GM18505 (cell line): Measurements from ENCODE around the gene KIF4A.

Experiments
- ATAC-seq: cut with Tn5 transposase; IDR thresholded peaks from one replicate; pipeline ENCODE4 v1.9.1; 2021; ENCODE audit not compliant: unreplicated experiment
- POLR2A ChIP-seq: IDR thresholded peaks from 4 replicates; pipeline ENCODE4 v1.6.1; 2011; ENCODE audit warnings: borderline replicate concordance; ENCODE audit not compliant: insufficient read depth, insufficient read length; ENCODE audit errors: extremely low read depth

Gene KIF4A

DNA sequence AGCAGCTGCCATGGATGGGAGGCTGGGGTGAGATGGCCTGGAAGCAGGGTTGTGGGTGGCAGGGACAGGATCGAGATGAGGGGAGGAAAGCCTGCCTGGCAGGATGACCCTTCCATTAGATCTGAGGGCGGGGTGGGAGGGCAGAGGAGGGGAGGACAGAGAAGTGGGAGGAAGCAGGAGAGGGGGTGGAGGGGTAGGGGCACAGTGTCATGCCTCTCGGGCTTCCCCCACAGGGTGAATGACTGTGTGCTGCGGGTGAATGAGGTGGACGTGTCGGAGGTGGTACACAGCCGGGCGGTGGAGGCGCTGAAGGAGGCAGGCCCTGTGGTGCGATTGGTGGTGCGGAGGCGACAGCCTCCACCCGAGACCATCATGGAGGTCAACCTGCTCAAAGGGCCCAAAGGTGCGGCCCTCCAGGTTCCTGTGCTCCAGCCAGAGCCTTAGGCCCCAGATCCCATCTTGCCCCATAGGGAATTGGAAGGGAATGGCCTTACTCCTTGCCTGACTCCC, 159.6 kb downstream of the KIF4A start:
- no peak for TF ChIP-seq POLR2A
- ATAC-seq: no peak

DNA sequence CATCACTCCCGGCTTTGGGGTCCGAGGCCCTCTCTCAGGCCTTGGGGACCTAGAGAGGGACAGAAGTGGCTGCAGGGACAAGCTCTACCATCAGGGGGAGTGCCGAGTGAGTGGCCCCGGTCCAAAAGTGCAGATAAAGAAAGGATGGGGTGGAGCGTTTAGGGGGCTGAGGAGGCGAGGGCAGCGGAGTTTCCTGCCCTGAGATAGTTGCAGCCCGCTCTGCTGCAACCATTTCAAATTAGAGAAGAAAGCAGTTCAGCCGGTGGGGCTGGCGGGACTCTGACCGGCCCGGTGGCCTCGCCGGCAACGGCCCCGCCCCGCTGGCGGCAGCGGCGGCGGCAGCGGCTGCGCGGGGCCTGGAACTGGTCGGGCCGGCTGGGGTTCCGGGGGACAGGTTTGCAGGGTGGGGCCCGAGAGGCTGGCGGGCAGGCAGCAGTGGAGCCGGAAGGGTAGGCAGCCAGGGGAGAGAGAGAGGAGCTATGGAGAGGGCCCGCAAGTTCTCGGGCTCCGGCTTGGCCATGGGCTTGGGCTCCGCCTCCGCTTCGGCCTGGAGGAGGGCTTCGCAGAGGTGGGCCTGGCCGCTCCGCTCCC, 162.3 kb downstream of the KIF4A start:
- peak; percentile 45 for ATAC-seq
- TF ChIP-seq POLR2A: no peak

DNA sequence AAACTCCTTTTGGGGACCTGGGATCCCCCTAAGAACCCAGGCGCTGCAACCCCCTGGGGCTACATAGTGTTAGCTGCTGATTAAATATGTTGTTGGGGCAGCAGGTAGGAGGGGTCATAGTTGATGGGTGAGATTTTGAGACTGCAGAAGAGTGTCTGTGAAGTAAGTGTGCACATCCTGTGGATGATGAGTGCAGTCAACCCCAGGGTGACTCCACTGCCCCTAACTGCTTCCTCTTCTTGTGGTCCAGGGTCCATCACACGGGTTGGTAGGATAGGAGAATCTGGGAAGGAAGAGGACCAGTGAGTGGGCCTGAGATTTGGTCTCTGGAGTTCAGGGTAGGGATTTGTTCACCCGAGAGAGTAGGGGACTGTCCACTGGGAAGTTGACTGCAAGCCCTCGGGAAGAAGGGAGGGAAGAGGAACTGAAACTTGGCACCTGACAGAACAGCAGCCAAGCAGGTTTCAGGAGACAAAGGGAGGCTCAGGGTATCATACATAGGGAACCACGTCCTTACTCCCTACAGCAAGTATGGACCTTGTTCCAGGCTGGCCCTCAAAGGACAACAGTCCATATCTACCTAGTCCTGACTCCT, 163.2 kb downstream of the KIF4A start:
- no peak for ATAC-seq
- TF ChIP-seq POLR2A: no peak

DNA sequence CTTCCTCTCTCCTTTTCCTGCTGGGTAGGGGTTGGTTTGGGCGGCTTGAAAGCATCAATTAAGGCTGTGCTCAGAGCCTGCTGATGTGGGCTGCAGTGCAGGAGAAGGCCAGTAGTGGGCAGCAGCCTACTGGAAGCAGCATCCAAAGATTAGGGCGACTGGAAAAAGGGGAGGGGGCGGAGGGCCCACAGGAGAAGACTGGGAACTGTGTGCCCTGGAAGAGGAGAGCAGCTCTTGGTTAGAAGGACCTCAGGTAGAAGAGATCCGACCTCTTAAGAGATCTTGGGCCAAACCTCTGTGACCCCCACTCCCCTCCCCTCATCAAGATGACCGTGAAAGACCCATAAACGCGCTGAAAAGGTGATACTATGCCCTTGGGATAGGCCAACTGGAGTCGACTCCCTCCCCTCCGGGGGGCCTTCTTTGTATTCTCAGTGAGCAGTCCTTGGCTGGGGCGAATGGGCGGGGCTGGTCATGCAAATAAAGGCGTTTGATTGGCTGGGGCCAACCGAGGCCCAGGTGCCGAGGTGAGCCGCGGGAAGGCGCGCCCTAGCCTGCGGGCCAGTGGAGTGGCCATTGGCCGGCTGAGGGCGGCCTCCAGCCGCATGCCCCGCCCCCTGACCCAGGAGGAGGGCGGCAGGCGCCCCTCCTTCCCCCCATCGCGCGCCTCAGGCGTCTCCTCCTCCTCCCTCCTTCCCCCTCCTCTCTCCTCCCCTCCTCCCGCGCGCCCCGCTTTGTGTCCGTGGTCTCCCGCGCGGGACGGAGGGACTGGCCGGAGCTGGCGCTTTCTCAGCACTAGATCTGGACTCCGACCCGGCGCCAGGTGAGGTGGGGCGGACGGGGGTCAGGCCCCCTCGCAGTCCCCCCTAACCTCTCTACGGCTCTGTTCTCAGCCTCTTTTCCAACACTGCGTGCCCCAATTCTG, 164.8 kb downstream of the KIF4A start:
- peak; percentile 47 for ATAC-seq
- TF ChIP-seq POLR2A: no peak

DNA sequence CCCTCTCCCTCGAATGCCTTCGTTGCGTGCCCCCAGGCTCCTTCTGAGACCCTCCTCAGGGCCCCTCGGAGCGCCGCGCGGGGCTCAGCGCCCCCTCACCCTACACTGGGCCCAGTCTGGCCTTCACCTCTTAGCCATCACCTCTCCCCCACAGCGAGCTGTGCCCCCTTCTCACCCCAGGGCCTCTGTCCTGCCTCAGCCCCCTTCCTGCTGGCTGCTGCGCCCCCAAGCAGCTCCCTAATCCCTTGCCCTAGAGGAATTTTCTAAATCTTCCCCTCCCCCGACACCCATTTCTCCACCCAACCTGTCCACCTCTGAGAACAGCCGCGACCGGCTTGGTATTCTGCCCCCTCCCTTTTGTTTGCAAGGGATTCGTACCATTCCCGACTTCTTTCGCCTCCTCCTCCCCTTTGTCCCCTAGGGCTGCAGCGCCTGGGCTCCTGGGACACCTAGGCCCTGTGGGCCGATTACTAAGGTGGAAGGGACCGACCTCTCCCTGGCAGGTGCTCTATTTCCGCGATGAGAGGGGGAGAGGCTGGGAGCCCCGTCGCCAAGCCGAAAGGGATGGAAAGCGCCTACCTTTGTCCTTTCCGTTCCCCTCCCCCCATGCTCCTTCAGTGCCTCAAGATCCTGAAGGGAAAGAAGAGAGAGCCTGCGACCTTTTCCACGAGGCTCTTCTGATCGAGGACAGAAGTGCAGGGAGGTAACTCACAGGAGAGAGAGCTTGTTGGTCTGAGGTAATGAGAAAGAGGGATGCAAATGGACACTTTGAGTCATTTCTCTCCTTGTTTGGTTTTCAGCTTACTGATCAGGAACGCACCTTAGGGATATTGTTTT, 165.7 kb downstream of the KIF4A start:
- no peak for TF ChIP-seq POLR2A
- no peak for ATAC-seq

DNA sequence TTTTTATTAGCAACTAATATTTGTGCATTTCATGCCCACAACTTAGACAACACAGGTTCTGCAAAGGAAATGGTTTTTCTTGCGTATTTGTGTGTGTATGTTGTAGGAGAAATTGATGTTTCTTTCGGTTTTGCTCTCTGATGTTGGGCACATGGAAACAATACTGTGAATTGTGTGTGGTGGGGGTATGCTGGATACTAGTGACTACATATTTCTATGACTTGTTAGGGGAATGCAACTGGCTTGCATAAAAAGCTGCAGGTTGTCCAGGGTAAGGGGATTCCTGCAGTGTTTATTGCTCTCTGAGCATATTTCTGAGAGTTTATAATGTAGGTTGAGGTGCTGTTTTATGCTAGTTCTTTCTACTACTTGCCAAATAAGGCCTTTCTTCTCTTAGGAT, 166.4 kb downstream of the KIF4A start:
- ATAC-seq: no peak
- TF ChIP-seq POLR2A: no peak

DNA sequence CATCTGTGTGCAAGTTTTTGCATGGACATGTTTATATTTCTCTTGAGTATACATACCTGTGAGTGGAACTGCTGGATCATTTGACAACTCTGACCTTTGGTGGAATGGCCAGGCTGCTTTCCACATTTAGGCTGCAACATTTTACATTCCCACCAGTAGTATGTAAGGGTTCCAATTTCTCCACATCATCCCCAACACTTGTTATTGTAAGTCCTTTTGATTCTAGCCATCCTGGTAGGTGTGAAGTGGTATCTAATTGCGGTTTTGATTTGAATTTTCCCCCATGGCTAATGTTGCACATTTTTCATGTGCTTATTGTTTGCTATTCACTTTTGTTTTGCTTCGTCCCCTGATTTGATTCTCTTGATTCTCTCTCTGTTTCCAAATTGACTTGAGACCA, 171.1 kb downstream of the KIF4A start:
- ATAC-seq: no peak
- no peak for TF ChIP-seq POLR2A

DNA sequence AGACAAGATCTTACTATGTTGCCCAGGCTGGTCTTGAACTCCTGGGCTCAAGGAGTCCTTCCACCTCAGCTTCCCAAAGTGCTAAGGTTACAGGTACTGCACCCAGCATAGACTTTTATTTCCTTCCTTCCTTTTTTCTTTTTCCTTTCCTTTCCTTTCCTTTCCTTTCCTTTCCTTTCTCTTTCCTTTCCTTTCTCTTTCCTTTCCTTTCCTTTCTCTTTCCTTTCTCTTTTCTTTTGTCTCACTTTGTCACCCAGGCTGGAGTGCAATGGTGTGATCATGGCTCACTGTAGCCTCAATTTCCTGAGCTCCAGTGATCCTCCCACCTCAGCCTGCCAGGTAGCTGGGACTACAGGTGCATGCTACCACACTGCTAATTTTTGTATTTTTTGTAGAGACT, 174.1 kb downstream of the KIF4A start:
- TF ChIP-seq POLR2A: no peak
- no peak for ATAC-seq

DNA sequence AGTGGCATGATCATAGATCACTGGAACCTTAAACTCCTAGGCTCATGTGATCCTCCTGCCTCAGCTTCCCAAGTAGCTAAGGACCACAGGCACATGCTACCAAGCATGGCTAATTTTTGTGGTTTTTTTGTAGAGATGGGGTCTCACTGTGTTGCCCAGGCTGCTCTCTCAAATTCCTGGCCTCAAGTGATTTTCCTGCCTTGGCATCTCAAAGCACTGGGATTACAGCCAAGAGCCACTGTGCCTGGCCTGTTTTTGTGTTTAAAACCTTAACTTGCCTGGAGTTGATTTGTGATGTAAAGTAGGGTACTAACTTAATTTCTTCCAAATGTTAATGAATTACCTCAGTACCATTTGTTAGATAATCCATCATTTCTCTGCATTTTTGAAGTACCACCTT, 177.1 kb downstream of the KIF4A start:
- no peak for ATAC-seq
- TF ChIP-seq POLR2A: no peak

DNA sequence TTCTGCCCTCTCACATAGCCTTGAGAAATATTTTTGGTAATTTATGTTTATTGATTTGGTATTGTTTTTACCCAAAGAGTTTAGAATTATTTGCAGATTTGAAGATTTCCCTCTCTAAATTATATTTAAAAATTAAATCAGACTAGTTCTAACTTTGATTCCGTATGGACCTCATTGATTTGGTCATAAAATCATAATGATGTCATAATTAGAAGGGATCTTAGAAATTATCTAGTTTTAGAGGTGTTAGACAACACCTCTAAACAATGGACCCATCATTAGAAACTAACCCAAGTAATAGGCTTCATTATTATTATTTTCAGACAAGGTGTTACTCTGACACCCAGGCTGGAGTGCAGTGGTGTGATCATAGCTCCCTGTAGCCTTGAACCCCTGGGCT, 178.8 kb downstream of the KIF4A start:
- TF ChIP-seq POLR2A: no peak
- no peak for ATAC-seq
